Measurements from ENCODE around the gene BMPR1A.

DNA sequence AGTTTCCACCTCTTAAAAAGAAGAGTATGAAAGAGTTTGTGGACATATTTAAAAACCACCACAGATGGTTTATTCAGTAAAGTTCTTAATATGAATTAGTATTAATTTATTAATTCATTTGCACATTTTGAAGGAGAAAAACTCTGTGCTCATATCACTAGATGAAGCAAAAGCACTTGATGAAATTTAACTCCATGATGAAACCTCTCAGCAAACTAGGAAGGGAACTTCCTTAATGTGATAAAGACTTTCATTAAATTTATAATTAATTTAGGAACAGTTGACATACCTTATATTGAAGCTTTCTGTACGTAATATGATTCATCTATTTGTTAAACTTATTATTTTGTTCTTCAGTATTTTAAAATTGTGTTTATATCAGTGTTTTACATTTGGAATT lies 101.6 kb downstream of the BMPR1A start:
- no peak for TF ChIP-seq ELF4 (IDR thresholded peaks at IDR 0.05)
- no peak for TF ChIP-seq BHLHE40 (IDR thresholded peaks at IDR 0.05; ENCODE audit: borderline replicate concordance)
- no peak for TF ChIP-seq FOXA1 (IDR thresholded peaks at IDR 0.05)
- TF ChIP-seq HDGF (IDR thresholded peaks at IDR 0.05; ENCODE audit: borderline replicate concordance): no peak
- no peak for TF ChIP-seq ZNF384 (IDR thresholded peaks at IDR 0.05)
- no peak for TF ChIP-seq SP1 (IDR thresholded peaks at IDR 0.05)
- no peak for TF ChIP-seq TARDBP (IDR thresholded peaks at IDR 0.05)
